K562 (cell line): Measurements from ENCODE around the gene TOGARAM2. TPM values are rescaled to one million over a fixed set of nuclear protein-coding genes. Genes with fewer than 3 reads are reported as not detected.

Source experiments
- ATAC-seq: fragments of 200-7000 bp; cut with Tn5 transposase; 3 replicates; pipeline ENCODE4 v1.9.1; 2020; ENCODE audit warnings: moderate library complexity
- BruUV-seq: library from RNA; stranded (reverse); fragments of 400-500 nt; replicated peaks from 2 replicates; lab custom pipeline; 2021; lab: Mats Ljungman, UMichigan
- CTCF ChIA-PET: fragments of 300-600 bp; formaldehyde crosslinking; extraction: SDS; loops from one replicate; lab custom pipeline; 2021; ENCODE audit warnings: low intra/inter-chr PET ratio; lab: Yijun Ruan, JAX
- POLR2A ChIA-PET: fragments of 300-600, 350-650 bp; sonication (Branson Sonifier 250); formaldehyde crosslinking; extraction: SDS; loops from one replicate; lab custom pipeline; 2021; ENCODE audit warnings: antibody characterized with exemption, inconsistent platforms; lab: Yijun Ruan, JAX
- DNase-seq, 4 experiments: peaks; one replicate each; pipeline versions ENCODE4 v3.0.0 to v3.0.0-alpha.2; 2011 to 2018; ENCODE audit warnings: low spot score in 3 of 4, mixed read lengths in 3 of 4; ENCODE audit errors: extremely low read depth in 1 of 4
- FAIRE-seq: peaks from 2 replicates; lab custom pipeline; 2011; peaks lifted over from hg19 to GRCh38; lab: Jason Lieb, UNC
- H2AFZ ChIP-seq: 2 replicates; pipeline ENCODE4 v1.6.0; 2011; ENCODE audit warnings: low read depth, low read length, control low read depth, inconsistent platforms
- H3K27ac ChIP-seq: fragments of 200-600 bp; 3 replicates; pipeline ENCODE4 v1.8.0; 2011; ENCODE audit warnings: low read depth, mild to moderate bottlenecking, control low read depth, inconsistent platforms, low read length, moderate library complexity, mixed read lengths; ENCODE audit errors: extremely low read depth
- H3K27me3 ChIP-seq, 2 experiments: fragments of 300-600 bp in 1 of 2; 2 replicates in 1 of 2; 3 replicates in 1 of 2; pipeline versions ENCODE4 v1.6.0 to v1.8.0; 2011; ENCODE audit warnings: inconsistent platforms in 2 of 2, low read length in 2 of 2, mild to moderate bottlenecking in 1 of 2, mixed read lengths in 1 of 2, moderate library complexity in 1 of 2; ENCODE audit not compliant: control insufficient read depth in 2 of 2, insufficient read depth in 2 of 2
- H3K36me3 ChIP-seq: fragments of 300-600 bp; 3 replicates; pipeline ENCODE4 v1.8.0; 2011; ENCODE audit warnings: mild to moderate bottlenecking, low read length, inconsistent platforms; ENCODE audit not compliant: control insufficient read depth, insufficient read depth
- H3K4me1 ChIP-seq, 2 experiments: fragments of 200-600 bp in 1 of 2; replicated peaks in 1 of 2; 2 replicates in 1 of 2; 3 replicates in 1 of 2; pipeline versions ENCODE4 v1.5.1 to v1.8.0; 2011; ENCODE audit warnings: inconsistent platforms in 2 of 2, low read length in 2 of 2, mild to moderate bottlenecking in 1 of 2, mixed read lengths in 1 of 2, moderate library complexity in 1 of 2; ENCODE audit not compliant: control insufficient read depth in 2 of 2, insufficient read depth in 2 of 2
- H3K4me2 ChIP-seq: 2 replicates; pipeline ENCODE4 v1.6.1; 2011; ENCODE audit warnings: low read length, control low read depth, inconsistent platforms, mixed read lengths; ENCODE audit not compliant: insufficient read depth
- H3K4me3 ChIP-seq: fragments of 200-600 bp; sonication (generic), shearing (Covaris generic); 2 replicates; pipeline ENCODE4 v1.5.1; 2016; ENCODE audit warnings: control low read depth, inconsistent platforms
- H3K79me2 ChIP-seq: fragments of 200-600 bp; 3 replicates; pipeline ENCODE4 v1.8.0; 2011; ENCODE audit warnings: low read length, inconsistent platforms; ENCODE audit not compliant: control insufficient read depth, insufficient read depth
- H3K9ac ChIP-seq, 2 experiments: 2 replicates each; pipeline versions ENCODE4 v1.6.0 to v1.6.1; 2011; ENCODE audit warnings: low read depth in 2 of 2, low read length in 2 of 2, control low read depth in 1 of 2, inconsistent platforms in 1 of 2, mild to moderate bottlenecking in 1 of 2, mixed read lengths in 1 of 2; ENCODE audit not compliant: insufficient read depth in 1 of 2
- H3K9me1 ChIP-seq: one replicate; pipeline ENCODE4 v1.6.0; 2011; ENCODE audit warnings: inconsistent platforms, mild to moderate bottlenecking, low read length, moderate library complexity; ENCODE audit not compliant: control insufficient read depth, insufficient read depth
- H3K9me3 ChIP-seq: replicated peaks from 2 replicates; pipeline ENCODE4 v1.5.1; 2011; ENCODE audit warnings: low read depth, low read length, inconsistent platforms; ENCODE audit not compliant: control insufficient read depth, insufficient read depth
- H4K20me1 ChIP-seq: replicated peaks from 2 replicates; pipeline ENCODE4 v1.6.1; 2011; ENCODE audit warnings: low read length, inconsistent platforms, mixed read lengths; ENCODE audit not compliant: control insufficient read depth, insufficient read depth
- RAD51 ChIP-seq: fragments of 450-650 bp; IDR thresholded peaks from 2 replicates; pipeline ENCODE4 v1.7.1; 2016; ENCODE audit warnings: low read depth, mild to moderate bottlenecking, borderline replicate concordance
- SMARCA5 ChIP-seq: fragments of 450-650 bp; IDR thresholded peaks from 2 replicates; pipeline ENCODE4 v1.6.1; 2016
- TEAD4 ChIP-seq, 2 experiments: sonication (generic) in 1 of 2; formaldehyde crosslinking in 1 of 2; IDR thresholded peaks; 2 replicates each; pipeline versions ENCODE4 v1.6.1 to v1.8.0; 2012 to 2022; ENCODE audit warnings: borderline replicate concordance in 1 of 2, inconsistent platforms in 1 of 2, low read length in 1 of 2, mild to moderate bottlenecking in 1 of 2, missing genetic modification reagents in 1 of 2
- ZBTB12 ChIP-seq: fragments of 250-450 bp; sonication (Bioruptor Pico); IDR thresholded peaks from 2 replicates; pipeline ENCODE4 v1.4.0; 2020
- ZNF398 ChIP-seq: fragments of 250-450 bp; sonication (Bioruptor Pico); IDR thresholded peaks from 2 replicates; pipeline ENCODE4 v1.8.0; 2021; ENCODE audit warnings: moderate library complexity, mild to moderate bottlenecking, inconsistent platforms
- ZNF518B ChIP-seq: fragments of 250-450 bp; sonication (Bioruptor Pico); IDR thresholded peaks from 2 replicates; pipeline ENCODE4 v1.5.0; 2021; ENCODE audit warnings: mild to moderate bottlenecking, moderate library complexity
- WGBS: fragments of 100-300 bp; shearing (Covaris generic); methylation state at CpG from one replicate; pipeline ENCODE4 v1.1.6; 2016; ENCODE audit warnings: low coverage, mixed read lengths; ENCODE audit not compliant: insufficient coverage; ENCODE audit errors: missing lambda C conversion rate; 5-methylcytosine and 5-hydroxymethylcytosine counted together
- in situ Hi-C: fragments of 300-500 bp; cut with MboI; formaldehyde crosslinking; loops from 4 replicates; pipeline ENCODE4 v1.15.0; 2018; ENCODE audit warnings: inconsistent platforms, mixed read lengths
- intact Hi-C: fragments of 100-400 bp; cut with micrococcal nuclease; formaldehyde crosslinking; loops from 2 replicates; pipeline ENCODE4 v1.14.2; 2022
- polyA plus RNA-seq, 8 experiments: library from polyadenylated mRNA; depleted of rRNA in 4 of 8; stranded (reverse) in 5 of 8; unstranded in 3 of 8; fragments of >200 nt; fragmentation: Nextera tagmentation in 2 of 8; fragmentation: Illumina TruSeq in 1 of 8; extraction: Ambion mirVana in 2 of 8; extraction: Trizol in 1 of 8; gene quantifications; 2 replicates each; pipeline versions ENCODE4 v1.2.1 to v1.2.3, GENCODE V29; 2011 to 2014; ENCODE audit warnings: inconsistent platforms in 1 of 8, missing spikeins in 1 of 8
- total RNA-seq, 7 experiments: library from RNA; depleted of rRNA in 6 of 7; stranded (reverse); fragments of >200 nt in 6 of 7; fragmentation: Illumina TruSeq in 2 of 7; extraction: Trizol in 2 of 7; gene quantifications; 2 replicates each; pipeline versions ENCODE4 v1.2.1 to v1.2.3, GENCODE V29; 2011 to 2021; ENCODE audit warnings: low replicate concordance in 1 of 7

TOGARAM2 gene
- total and polyA plus RNA-seq, 9 of the 15 experiments (the other 6 are each of a cell fraction or from before 2014, with no cell fraction given): not detected

- peaks cover 6 to 50% of the 10 kb centered on the region in 2 experiments; a peak in 4 of 5 replicates for H3K27me3 ChIP-seq
- H3K4me1 ChIP-seq: no peaks in the 10 kb centered on the region
- no peaks in the 10 kb centered on the region for H4K20me1 ChIP-seq
- BruUV-seq: no TSS peak
- no peak for DNase-seq
- 3% methylated on average over 12 of the region's 12 CpGs for WGBS
- H3K4me3 ChIP-seq: no peak overlapping the region
- no peaks in the 10 kb centered on the region for H3K79me2 ChIP-seq
- in situ Hi-C loops: no loop called here
- intact Hi-C loops: loop anchor here (10.0 kb wide), 1 partner anchor 122 kb away; no protein-coding TSS in a partner anchor
- ATAC-seq: no peak
- H3K9ac ChIP-seq: no peak overlapping the region
- no peaks in the 10 kb centered on the region for H3K9me3 ChIP-seq
- ChIA-PET CTCF (no interaction called here), POLR2A (interaction anchor here (1.0 to 1.1 kb wide), 2 partner anchors 9 to 31 kb away, joined by 3 read pairs; no protein-coding TSS in a partner anchor)
- no peak overlapping the region for H2AFZ ChIP-seq
- no peak overlapping the region for H3K27ac ChIP-seq
- H3K4me2 ChIP-seq: no peak overlapping the region
- FAIRE-seq: no peak
- H3K36me3 ChIP-seq: no peaks in the 10 kb centered on the region
- H3K9me1 ChIP-seq: no peaks in the 10 kb centered on the region
- TF ChIP-seq ZBTB12 (no peak), SMARCA5 (no peak), TEAD4 (IDR thresholded peaks at IDR 0.05; ENCODE audit: low read length) (no peak), TEAD4 (CRISPR knock-in tag; IDR thresholded peaks at IDR 0.05; ENCODE audit: borderline replicate concordance) (no peak), ZNF518B (CRISPR knock-in tag) (no peak), ZNF398 (CRISPR knock-in tag) (no peak), RAD51 (no peak)
Measured at GRCh38 chr2:29072971-29073725, 92.0 kb downstream of the TOGARAM2 start.
